ENCODE measurements around the gene PODXL. TPM values are rescaled to one million over a fixed set of nuclear protein-coding genes. Genes with fewer than 3 reads are reported as not detected.

PODXL gene
- total RNA-seq, 2 experiments from 2014 or later: 0.45 to 0.51 TPM

- ChIA-PET CTCF (interaction anchor here (2.8 to 3.9 kb wide), 2 partner anchors 9 to 101 kb away, joined by 13 to 14 read pairs; no protein-coding TSS in a partner anchor), POLR2A (interaction anchor here (1.4 kb wide), 1 partner anchor 12 kb away, joined by 3 read pairs; no protein-coding TSS in a partner anchor)
- Mint-ChIP-seq H3K27ac (no peak overlapping the region), H3K4me1 (ENCODE audit: low read depth) (peaks cover 10% of the 10 kb centered on the region), H3K9me3 (no peaks in the 10 kb centered on the region), H3K4me3 (no peak overlapping the region), H3K27me3 (peaks cover 37% of the 10 kb centered on the region), H3K36me3 (ENCODE audit: low read depth) (no peaks in the 10 kb centered on the region)
- DNase-seq (no peak), ATAC-seq (no peak)
- TF ChIP-seq CTCF (IDR thresholded peaks at IDR 0.05): no peak
- intact Hi-C loops (cut with micrococcal nuclease): no loop called here
Observed at GRCh38 chr7:131553931-131554330, 2.5 kb downstream of the PODXL start.

GRCh38 chr7:131552053-131552452, 4.4 kb downstream of the PODXL start:
- ChIA-PET POLR2A (no interaction called here), CTCF (interaction anchor here (0.8 to 3.9 kb wide), 2 partner anchors 11 to 103 kb away, joined by 3 to 13 read pairs; no protein-coding TSS in a partner anchor)
- intact Hi-C loops (cut with micrococcal nuclease): no loop called here
- Mint-ChIP-seq H3K27me3 (peaks cover 23% of the 10 kb centered on the region), H3K4me3 (no peak overlapping the region), H3K9me3 (no peaks in the 10 kb centered on the region), H3K4me1 (ENCODE audit: low read depth) (peaks cover 4% of the 10 kb centered on the region), H3K36me3 (ENCODE audit: low read depth) (no peaks in the 10 kb centered on the region), H3K27ac (no peak overlapping the region)
- DNase-seq (no peak), ATAC-seq (no peak)
- TF ChIP-seq CTCF (IDR thresholded peaks at IDR 0.05): no peak

GRCh38 chr7:131550846-131551245, 5.6 kb downstream of the PODXL start:
- ChIA-PET CTCF (no interaction called here), POLR2A (no interaction called here)
- intact Hi-C loops (cut with micrococcal nuclease): no loop called here
- ATAC-seq (no peak), DNase-seq (no peak)
- peaks cover 2% of the 10 kb centered on the region for H3K4me1 Mint-ChIP-seq (ENCODE audit: low read depth)
- TF ChIP-seq CTCF (IDR thresholded peaks at IDR 0.05): no peak
- H3K27ac Mint-ChIP-seq: no peak overlapping the region
- H3K27me3 Mint-ChIP-seq: peaks cover 21% of the 10 kb centered on the region
- H3K36me3 Mint-ChIP-seq (ENCODE audit: low read depth): no peaks in the 10 kb centered on the region
- no peak overlapping the region for H3K4me3 Mint-ChIP-seq
- no peaks in the 10 kb centered on the region for H3K9me3 Mint-ChIP-seq

- intact Hi-C loops (cut with micrococcal nuclease): loop anchor here (10.0 kb wide), 1 partner anchor 106 kb away; no protein-coding TSS in a partner anchor
- DNase-seq (no peak), ATAC-seq (no peak)
- H3K36me3 Mint-ChIP-seq (ENCODE audit: low read depth): no peaks in the 10 kb centered on the region
- H3K4me1 Mint-ChIP-seq (ENCODE audit: low read depth): peaks cover 2% of the 10 kb centered on the region
- CTCF ChIA-PET: interaction anchor here (1.0 to 4.2 kb wide), 4 partner anchors 10 to 108 kb away, joined by 3 to 27 read pairs (median 8); no protein-coding TSS in a partner anchor
- no peak overlapping the region for H3K27ac Mint-ChIP-seq
- no peak overlapping the region for H3K4me3 Mint-ChIP-seq
- POLR2A ChIA-PET: interaction anchor here (0.6 kb wide), 1 partner anchor 124 kb away, joined by 3 read pairs; no protein-coding TSS in a partner anchor
- no peaks in the 10 kb centered on the region for H3K9me3 Mint-ChIP-seq
- TF ChIP-seq CTCF (IDR thresholded peaks at IDR 0.05): no peak
- H3K27me3 Mint-ChIP-seq: peaks cover 6% of the 10 kb centered on the region
Observed at GRCh38 chr7:131548371-131548770, 8.1 kb downstream of the PODXL start.

GRCh38 chr7:131547589-131547988, 8.8 kb downstream of the PODXL start:
- POLR2A ChIA-PET: no interaction called here
- DNase-seq (no peak), ATAC-seq (no peak)
- H3K27me3 Mint-ChIP-seq: peaks cover 3% of the 10 kb centered on the region
- no peaks in the 10 kb centered on the region for H3K9me3 Mint-ChIP-seq
- no peaks in the 10 kb centered on the region for H3K36me3 Mint-ChIP-seq (ENCODE audit: low read depth)
- H3K4me1 Mint-ChIP-seq (ENCODE audit: low read depth): peaks cover 2% of the 10 kb centered on the region
- CTCF ChIA-PET: interaction anchor here (0.9 to 4.2 kb wide), 13 partner anchors 10 to 479 kb away, joined by 3 to 27 read pairs (median 4); no protein-coding TSS in a partner anchor
- no peak overlapping the region for H3K27ac Mint-ChIP-seq
- TF ChIP-seq CTCF (IDR thresholded peaks at IDR 0.05): no peak
- H3K4me3 Mint-ChIP-seq: no peak overlapping the region
- intact Hi-C loops (cut with micrococcal nuclease): loop anchor here (10.0 kb wide), 1 partner anchor 107 kb away; no protein-coding TSS in a partner anchor
